Stimulated activated CD8-positive, alpha-beta memory T cell treated with anti-CD3 and anti-CD28 coated beads, Interleukin-12 subunit alpha, Interleukin-12 subunit beta, amount 100 ng/mL, for 1 hour (primary cell): ENCODE measurements around the gene FBXL5.
"Not testable (repeated sequence)": the region's sequence is repeated elsewhere in the genome, so short reads cannot be mapped to it uniquely, and the experiment has no call there.

Experiments
- DNase-seq: peaks from one replicate; pipeline ENCODE4 v3.0.0-alpha.2; 2020; ENCODE audit warnings: low read depth

The FBXL5 gene

GRCh38 chr4:15649914-15650545 is 5.1 kb downstream of the FBXL5 start:
- DNase-seq, result peak; percentile 36

- DNase-seq, result no peak
Measured at GRCh38 chr4:15648600-15648999, 6.6 kb downstream of the FBXL5 start.

GRCh38 chr4:15638418-15638817 is 16.7 kb downstream of the FBXL5 start:
- no peak for DNase-seq

GRCh38 chr4:15636818-15637217 is 18.3 kb downstream of the FBXL5 start:
- no peak for DNase-seq

- DNase-seq, result not testable (repeated sequence)
Measured at GRCh38 chr4:15617407-15617806, 37.8 kb downstream of the FBXL5 start.

- not testable (repeated sequence) for DNase-seq
Measured at GRCh38 chr4:15614891-15615290, 40.3 kb downstream of the FBXL5 start.

- DNase-seq, result no peak
Measured at GRCh38 chr4:15612136-15612535, 43.0 kb downstream of the FBXL5 start.

GRCh38 chr4:15610855-15611254 is 44.3 kb downstream of the FBXL5 start:
- DNase-seq, result no peak

GRCh38 chr4:15605537-15605936 is 49.6 kb downstream of the FBXL5 start:
- DNase-seq, result no peak

- DNase-seq, result no peak
Measured at GRCh38 chr4:15601862-15602261, 53.3 kb downstream of the FBXL5 start.

- no peak for DNase-seq
Measured at GRCh38 chr4:15600176-15600575, 55.0 kb downstream of the FBXL5 start.

GRCh38 chr4:15598644-15599043 is 56.5 kb downstream of the FBXL5 start:
- DNase-seq, result no peak

- no peak for DNase-seq
Measured at GRCh38 chr4:15592799-15593198, 62.4 kb downstream of the FBXL5 start.

GRCh38 chr4:15587649-15588048 is 67.5 kb downstream of the FBXL5 start:
- DNase-seq, result no peak

- no peak for DNase-seq
Measured at GRCh38 chr4:15586066-15586465, 69.1 kb downstream of the FBXL5 start.

- no peak for DNase-seq
Measured at GRCh38 chr4:15585331-15585730, 69.8 kb downstream of the FBXL5 start.

GRCh38 chr4:15584785-15585184 is 70.4 kb downstream of the FBXL5 start:
- DNase-seq, result no peak

GRCh38 chr4:15577508-15577907 is 77.6 kb downstream of the FBXL5 start:
- DNase-seq, result no peak

GRCh38 chr4:15575966-15576365 is 79.2 kb downstream of the FBXL5 start:
- DNase-seq, result no peak

GRCh38 chr4:15569746-15570145 is 85.4 kb downstream of the FBXL5 start:
- no peak for DNase-seq

GRCh38 chr4:15568821-15569220 is 86.3 kb downstream of the FBXL5 start:
- no peak for DNase-seq

GRCh38 chr4:15563871-15564270 is 91.3 kb downstream of the FBXL5 start:
- DNase-seq, result no peak

GRCh38 chr4:15562623-15563022 is 92.5 kb downstream of the FBXL5 start:
- DNase-seq, result no peak

- no peak for DNase-seq
Measured at GRCh38 chr4:15562114-15562513, 93.0 kb downstream of the FBXL5 start.

GRCh38 chr4:15558561-15558960 is 96.6 kb downstream of the FBXL5 start:
- DNase-seq, result no peak
